GM18951 (cell line): ENCODE results near the gene SAMD5.

ENCODE experiments used
- POLR2A ChIP-seq: IDR thresholded peaks from 4 replicates; pipeline ENCODE4 v1.6.1; 2011; ENCODE audit warnings: mild to moderate bottlenecking; ENCODE audit not compliant: insufficient read length, insufficient read depth; ENCODE audit errors: extremely low read depth
- in situ Hi-C: fragments of 300-500 bp; cut with MboI; formaldehyde crosslinking; loops from one replicate; pipeline ENCODE4 v1.12.0; 2022; ENCODE audit warnings: low sequenced_read_pairs, mixed read lengths, inconsistent platforms; ENCODE audit not compliant: unreplicated experiment

SAMD5 gene

DNA sequence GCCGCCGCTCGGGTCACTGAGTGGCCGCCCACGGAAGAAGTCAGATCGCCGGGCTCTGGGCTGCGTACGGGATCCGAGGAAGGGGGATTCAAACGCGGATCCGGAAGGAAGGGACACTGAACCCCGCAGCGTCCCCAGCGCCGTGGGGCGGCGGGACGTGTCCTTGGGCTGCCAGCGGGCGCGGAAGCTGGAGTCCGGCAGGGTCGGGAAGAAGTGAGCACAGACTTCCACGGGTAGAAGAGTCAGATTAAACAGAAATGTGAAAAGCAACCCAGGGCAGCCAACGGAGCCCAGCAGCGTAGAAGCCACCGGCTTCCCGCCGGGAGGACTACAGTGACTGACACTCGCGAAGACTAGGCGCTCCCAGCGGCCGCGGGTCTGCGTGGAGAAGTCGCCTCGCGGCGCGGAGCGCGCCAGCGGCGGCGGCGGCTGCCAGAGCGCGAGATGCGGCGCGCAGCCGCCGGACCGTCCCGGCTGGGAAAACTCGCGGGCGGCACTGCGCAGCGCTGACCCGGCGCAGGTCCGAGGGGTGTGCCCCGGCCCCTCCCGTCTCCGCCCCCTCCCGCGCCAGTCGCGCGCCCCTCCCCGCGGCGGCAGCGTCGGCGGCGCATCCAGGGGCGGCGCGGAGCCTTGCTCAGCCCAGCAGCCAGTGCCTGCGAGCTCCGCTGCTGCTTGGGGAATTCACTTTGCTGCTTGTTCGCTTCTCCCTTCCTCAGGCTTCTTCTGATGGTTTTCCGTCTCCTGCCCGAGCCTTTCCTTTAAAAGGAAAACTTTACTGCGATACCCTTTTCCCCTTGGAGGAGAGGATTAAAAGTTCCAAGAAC lies at the start of gene SAMD5:
TSS of gene SAMD5 (plus strand) at position 649 of the 824 bp plus-strand sequence. CDS start 239 bp downstream, outside the sequence.
- in situ Hi-C loops: loop anchor here (10.0 to 25.0 kb wide), 2 partner anchors 454 to 657 kb away; no protein-coding TSS in a partner anchor

DNA sequence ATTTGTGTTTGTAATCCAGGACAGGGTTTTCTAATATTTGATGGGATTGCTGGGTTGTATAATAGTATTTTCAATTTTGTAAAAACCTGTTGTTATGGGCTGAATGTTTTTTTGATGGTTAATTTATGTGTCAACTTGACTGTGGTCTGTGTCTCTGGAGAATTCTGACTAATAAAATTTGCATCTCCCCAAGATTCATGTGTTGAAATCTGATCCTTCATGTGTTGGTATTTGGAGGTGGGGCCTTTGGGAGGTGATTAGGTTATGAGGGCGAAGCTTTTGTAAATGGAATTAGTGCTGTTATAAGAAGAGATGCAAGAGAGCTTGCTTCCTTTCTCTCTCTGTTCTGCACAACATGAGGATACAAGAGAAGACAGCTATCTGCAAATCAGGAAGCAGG lies 48.7 kb upstream of the SAMD5 start:
- TF ChIP-seq POLR2A: no peak
- in situ Hi-C loops: no loop called here

More for the DNA sequence above, at the start of gene SAMD5:
- TF ChIP-seq POLR2A: peak; percentile 56

- TF ChIP-seq POLR2A: no peak
- in situ Hi-C loops: no loop called here
These were observed 44.8 kb upstream of the SAMD5 start for GRCh38 chr6:147463651-147464050.

GRCh38 chr6:147467428-147467827 lies 41.1 kb upstream of the SAMD5 start:
- in situ Hi-C loops: no loop called here
- no peak for TF ChIP-seq POLR2A

DNA sequence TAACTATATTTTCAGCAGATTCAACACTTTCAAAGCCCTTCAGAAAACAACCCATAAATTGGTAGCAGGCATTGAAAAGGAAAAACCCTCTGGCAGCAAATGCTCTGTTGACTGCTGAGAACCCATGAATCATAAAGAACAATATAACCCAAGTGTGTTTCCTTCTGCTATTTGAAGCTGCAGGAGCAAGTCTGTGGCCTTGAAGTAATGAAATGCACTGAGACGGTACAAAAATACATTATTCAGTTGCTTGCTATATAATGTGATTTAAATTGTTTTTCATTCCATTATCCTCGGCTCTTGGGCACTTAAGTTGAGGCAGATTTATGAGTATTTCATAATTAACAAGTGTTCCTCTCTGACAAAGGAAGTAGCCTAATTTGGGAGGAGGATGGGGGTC lies 40.6 kb upstream of the SAMD5 start:
- in situ Hi-C loops: no loop called here

GRCh38 chr6:147468634-147469033 lies 39.9 kb upstream of the SAMD5 start:
- in situ Hi-C loops: no loop called here
- TF ChIP-seq POLR2A: no peak

More for the DNA sequence above, 40.6 kb upstream of the SAMD5 start:
- TF ChIP-seq POLR2A: no peak

DNA sequence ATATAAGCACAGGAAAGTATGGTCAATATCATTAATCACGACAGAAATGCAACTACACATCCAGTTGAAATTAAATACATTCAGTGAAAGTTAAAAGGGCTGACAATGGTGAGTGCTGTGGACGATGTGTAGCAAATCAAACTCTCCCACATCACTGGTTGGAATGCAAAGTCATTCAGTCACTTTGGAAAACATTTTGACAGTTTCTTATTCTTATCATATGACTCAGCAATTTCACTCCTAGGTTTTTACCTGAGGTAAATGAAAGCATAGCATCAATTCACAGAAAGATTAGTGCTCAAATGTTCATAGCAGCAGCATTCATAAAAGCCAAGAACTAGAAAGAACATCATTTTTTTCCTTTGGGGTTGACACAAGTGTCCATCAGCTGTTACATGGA lies 28.6 kb upstream of the SAMD5 start:
- in situ Hi-C loops: no loop called here
- no peak for TF ChIP-seq POLR2A

- TF ChIP-seq POLR2A: no peak
- in situ Hi-C loops: no loop called here
These were observed 21.8 kb upstream of the SAMD5 start for GRCh38 chr6:147486683-147487082.

DNA sequence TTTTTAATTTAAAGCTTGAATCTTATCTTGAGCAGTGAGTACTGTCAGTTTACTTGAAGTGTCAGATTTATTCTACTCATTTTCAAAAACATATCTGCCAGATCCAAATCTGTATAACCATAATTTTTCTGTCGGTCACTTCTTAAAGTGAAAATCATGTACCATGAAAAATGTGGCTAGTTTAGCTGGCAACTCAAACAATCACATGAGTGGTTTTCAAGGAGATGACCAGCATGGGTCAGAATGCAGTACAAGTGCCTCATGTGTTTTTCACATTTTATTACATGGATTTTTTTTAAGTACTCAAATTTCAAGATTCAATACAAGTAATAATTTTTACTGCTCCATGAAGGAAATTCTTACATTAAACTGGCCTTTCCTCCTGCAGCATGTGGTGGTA lies 11.0 kb upstream of the SAMD5 start:
- TF ChIP-seq POLR2A: no peak
- in situ Hi-C loops: no loop called here

- TF ChIP-seq POLR2A: no peak
These were observed 4.9 kb upstream of the SAMD5 start for GRCh38 chr6:147503587-147503986.

DNA sequence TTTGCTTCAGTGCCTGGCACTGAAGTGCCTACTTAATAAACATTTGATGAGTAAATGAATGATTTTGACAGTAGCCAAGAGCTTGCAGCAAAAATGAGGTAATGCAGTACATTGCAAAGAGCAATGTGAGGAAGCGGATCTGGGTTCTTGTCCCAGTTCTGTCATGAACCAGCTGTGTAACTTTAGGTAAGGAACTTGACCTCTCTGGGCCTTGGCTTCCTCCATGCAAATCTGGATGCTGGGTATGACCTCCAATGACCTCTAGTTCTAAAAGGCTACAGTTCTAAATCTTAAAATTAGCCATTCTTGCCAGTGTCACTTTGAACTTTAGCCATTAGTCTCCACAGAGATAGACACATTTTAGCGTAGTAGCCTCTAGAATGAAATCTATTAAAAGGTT lies 3.6 kb upstream of the SAMD5 start:
- TF ChIP-seq POLR2A: no peak
- in situ Hi-C loops: loop anchor here (10.0 to 25.0 kb wide), 2 partner anchors 457 to 660 kb away; no protein-coding TSS in a partner anchor

More at GRCh38 chr6:147503587-147503986, 4.9 kb upstream of the SAMD5 start:
- in situ Hi-C loops: loop anchor here (10.0 to 25.0 kb wide), 2 partner anchors 459 to 661 kb away; no protein-coding TSS in a partner anchor

GRCh38 chr6:147506704-147507114 lies 1.8 kb upstream of the SAMD5 start:
- in situ Hi-C loops: loop anchor here (10.0 to 25.0 kb wide), 2 partner anchors 456 to 658 kb away; no protein-coding TSS in a partner anchor
- TF ChIP-seq POLR2A: no peak

DNA sequence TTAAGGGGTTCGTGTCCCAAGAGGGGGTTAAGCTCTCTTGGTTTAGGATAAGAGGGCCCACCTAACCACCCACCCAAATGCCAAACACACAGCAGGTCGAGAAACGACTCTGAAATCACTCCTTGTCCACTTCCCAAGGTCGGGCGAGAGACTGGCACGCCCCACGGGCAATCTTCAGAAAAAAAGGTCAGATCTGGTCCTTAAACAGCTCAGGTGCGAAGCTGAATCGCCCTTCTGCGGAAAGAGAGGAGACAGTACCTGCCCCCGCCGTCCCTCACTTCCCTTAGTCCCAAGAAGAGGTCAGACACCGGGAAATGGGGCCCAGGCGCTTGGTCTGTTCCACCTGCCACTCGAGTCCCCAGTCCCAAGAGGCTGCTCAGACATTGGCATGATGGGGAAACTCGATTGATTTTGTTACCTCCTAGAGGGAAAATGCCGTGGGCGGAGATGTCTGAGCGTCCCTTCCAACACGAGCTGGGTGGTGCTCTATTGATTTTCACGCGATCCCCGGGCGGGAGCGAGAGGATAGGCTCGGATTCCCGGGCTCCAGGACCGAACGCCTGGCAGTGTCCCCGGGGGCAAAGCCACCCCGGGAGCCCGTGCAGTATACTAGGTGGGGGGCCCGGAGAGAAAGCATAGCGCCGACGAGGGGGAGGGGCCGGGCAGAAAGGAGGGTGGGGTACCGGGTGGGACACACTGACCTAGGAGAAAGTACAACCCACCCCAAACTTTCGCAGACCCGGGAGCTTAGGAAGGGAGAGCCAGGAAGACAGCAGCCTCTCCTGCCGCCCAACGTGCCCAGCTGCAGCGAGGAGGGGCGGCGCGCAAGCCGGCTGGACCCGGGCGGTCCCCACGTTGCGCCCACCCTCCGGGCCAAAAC lies 1.1 kb upstream of the SAMD5 start:
- no peak for TF ChIP-seq POLR2A
- in situ Hi-C loops: loop anchor here (10.0 to 25.0 kb wide), 2 partner anchors 455 to 657 kb away; no protein-coding TSS in a partner anchor

- in situ Hi-C loops: loop anchor here (10.0 to 25.0 kb wide), 2 partner anchors 453 to 656 kb away; no protein-coding TSS in a partner anchor
- TF ChIP-seq POLR2A: no peak
These were observed 547 bp downstream of the SAMD5 start for GRCh38 chr6:147508866-147509608.
